K562 (cell line): ENCODE results near the gene TBL2. TPM values are rescaled to one million over a fixed set of nuclear protein-coding genes. Genes with fewer than 3 reads are reported as not detected.

Experiments used
- ASH1L ChIP-seq: fragments of 450-650 bp; IDR thresholded peaks from 2 replicates; pipeline ENCODE4 v1.6.1; 2018; ENCODE audit warnings: borderline replicate concordance, mild to moderate bottlenecking, low read depth; ENCODE audit not compliant: partially characterized antibody
- CEBPG ChIP-seq, 3 experiments: fragments of 200-800 bp in 1 of 3; sonication (Bioruptor generic) in 1 of 3; sonication (generic) in 1 of 3; formaldehyde crosslinking in 1 of 3; IDR thresholded peaks in 2 of 3; conservative IDR thresholded peaks in 1 of 3; 2 replicates each; pipeline versions ENCODE4 v1.6.1 to v1.8.0; 2016 to 2022; ENCODE audit warnings: missing compliant biosample characterization in 2 of 3, missing genetic modification characterization in 2 of 3, mild to moderate bottlenecking in 1 of 3, missing genetic modification reagents in 1 of 3
- E2F3 ChIP-seq: fragments of 250-450 bp; sonication (Bioruptor Pico); IDR thresholded peaks from 2 replicates; pipeline ENCODE4 v1.4.0; 2020; ENCODE audit warnings: mild to moderate bottlenecking
- FOXK1 ChIP-seq: sonication (generic); formaldehyde crosslinking; IDR thresholded peaks from 2 replicates; pipeline ENCODE4 v1.8.0; 2022; ENCODE audit warnings: missing genetic modification reagents, mild to moderate bottlenecking, borderline replicate concordance
- HDAC8 ChIP-seq: fragments of 450-650 bp; IDR thresholded peaks from 2 replicates; pipeline ENCODE4 v1.6.1; 2016; ENCODE audit warnings: mild to moderate bottlenecking, missing genetic modification characterization, moderate library complexity, missing compliant biosample characterization
- LARP7 ChIP-seq: fragments of 450-650 bp; IDR thresholded peaks from 2 replicates; pipeline ENCODE4 v1.6.1; 2016
- NCOA2 ChIP-seq, 2 experiments: fragments of 450-650 bp; IDR thresholded peaks; 2 replicates each; pipeline ENCODE4 v1.6.1; 2018; ENCODE audit warnings: mild to moderate bottlenecking in 2 of 2, moderate library complexity in 1 of 2; ENCODE audit not compliant: partially characterized antibody in 2 of 2
- NFATC3 ChIP-seq: fragments of 450-650 bp; IDR thresholded peaks from 2 replicates; pipeline ENCODE4 v1.6.1; 2017; ENCODE audit warnings: mild to moderate bottlenecking
- NFE2L1 ChIP-seq: fragments of 450-650 bp; IDR thresholded peaks from 2 replicates; pipeline ENCODE4 v1.6.1; 2016; ENCODE audit warnings: missing genetic modification characterization, low read depth, mild to moderate bottlenecking, missing compliant biosample characterization, moderate library complexity, borderline replicate concordance
- POLR2AphosphoS2 ChIP-seq: IDR thresholded peaks from 2 replicates; pipeline ENCODE4 v1.6.1; 2012; ENCODE audit warnings: low read length, improper control_type of control experiment
- SMAD2 ChIP-seq: fragments of 150-350 bp; IDR thresholded peaks from 2 replicates; pipeline ENCODE4 v1.6.1; 2014; ENCODE audit warnings: low read depth, mild to moderate bottlenecking, low read length
- SMARCC2 ChIP-seq: fragments of 450-650 bp; IDR thresholded peaks from 2 replicates; pipeline ENCODE4 v1.6.1; 2017; ENCODE audit warnings: antibody characterized with exemption, moderate library complexity, mild to moderate bottlenecking, low read depth
- TSC22D4 ChIP-seq: fragments of 450-650 bp; IDR thresholded peaks from 2 replicates; pipeline ENCODE4 v1.6.1; 2016; ENCODE audit warnings: missing genetic modification characterization, missing biosample characterization, control low read depth
- ZFP36 ChIP-seq: fragments of 150-350 bp; IDR thresholded peaks from 2 replicates; pipeline ENCODE4 v1.6.1; 2018; ENCODE audit warnings: low read length, low read depth; ENCODE audit not compliant: partially characterized antibody
- ZNF239 ChIP-seq: fragments of 250-450 bp; sonication (Bioruptor Pico); IDR thresholded peaks from 2 replicates; pipeline ENCODE4 v1.4.0; 2020; ENCODE audit warnings: mild to moderate bottlenecking
- ZNF316 ChIP-seq: fragments of 450-650 bp; IDR thresholded peaks from 2 replicates; pipeline ENCODE4 v1.6.1; 2016
- ZNF668 ChIP-seq: fragments of 250-450 bp; sonication (Bioruptor Pico); IDR thresholded peaks from 2 replicates; pipeline ENCODE4 v1.8.0; 2022; ENCODE audit warnings: mild to moderate bottlenecking, inconsistent platforms
- polyA plus RNA-seq, 8 experiments: library from polyadenylated mRNA; depleted of rRNA in 4 of 8; stranded (reverse) in 5 of 8; unstranded in 3 of 8; fragments of >200 nt; fragmentation: Nextera tagmentation in 2 of 8; fragmentation: Illumina TruSeq in 1 of 8; extraction: Ambion mirVana in 2 of 8; extraction: Trizol in 1 of 8; gene quantifications; 2 replicates each; pipeline versions ENCODE4 v1.2.1 to v1.2.3, GENCODE V29; 2011 to 2014; ENCODE audit warnings: inconsistent platforms in 1 of 8, missing spikeins in 1 of 8
- total RNA-seq, 7 experiments: library from RNA; depleted of rRNA in 6 of 7; stranded (reverse); fragments of >200 nt in 6 of 7; fragmentation: Illumina TruSeq in 2 of 7; extraction: Trizol in 2 of 7; gene quantifications; 2 replicates each; pipeline versions ENCODE4 v1.2.1 to v1.2.3, GENCODE V29; 2011 to 2021; ENCODE audit warnings: low replicate concordance in 1 of 7
- TF ChIP-seq, protein P1 (sequence below): IDR thresholded peaks from 3 replicates; pipeline ENCODE4 v1.6.1; 2011; ENCODE audit warnings: borderline replicate concordance, mild to moderate bottlenecking, moderate library complexity; ENCODE audit not compliant: insufficient read length; ENCODE audit errors: extremely low read depth
- TF ChIP-seq, protein P2 (sequence below): fragments of 250-450 bp; sonication (Bioruptor Pico); IDR thresholded peaks from 2 replicates; pipeline ENCODE4 v1.8.0; 2021; ENCODE audit warnings: moderate library complexity, mild to moderate bottlenecking, inconsistent platforms
- TF ChIP-seq, protein P3 (sequence below): fragments of 250-450 bp; sonication (Bioruptor Pico); IDR thresholded peaks from 2 replicates; pipeline ENCODE4 v1.5.0; 2022; ENCODE audit warnings: mild to moderate bottlenecking
- TF ChIP-seq, protein P4 (sequence below): fragments of 450-650 bp; IDR thresholded peaks from 2 replicates; pipeline ENCODE4 v1.6.1; 2017; ENCODE audit warnings: antibody characterized with exemption

TBL2 gene
- total and polyA plus RNA-seq, 9 of the 15 experiments (the other 6 are each of a cell fraction or from before 2014, with no cell fraction given) = 2.5 to 123 (median 49.2) TPM

DNA sequence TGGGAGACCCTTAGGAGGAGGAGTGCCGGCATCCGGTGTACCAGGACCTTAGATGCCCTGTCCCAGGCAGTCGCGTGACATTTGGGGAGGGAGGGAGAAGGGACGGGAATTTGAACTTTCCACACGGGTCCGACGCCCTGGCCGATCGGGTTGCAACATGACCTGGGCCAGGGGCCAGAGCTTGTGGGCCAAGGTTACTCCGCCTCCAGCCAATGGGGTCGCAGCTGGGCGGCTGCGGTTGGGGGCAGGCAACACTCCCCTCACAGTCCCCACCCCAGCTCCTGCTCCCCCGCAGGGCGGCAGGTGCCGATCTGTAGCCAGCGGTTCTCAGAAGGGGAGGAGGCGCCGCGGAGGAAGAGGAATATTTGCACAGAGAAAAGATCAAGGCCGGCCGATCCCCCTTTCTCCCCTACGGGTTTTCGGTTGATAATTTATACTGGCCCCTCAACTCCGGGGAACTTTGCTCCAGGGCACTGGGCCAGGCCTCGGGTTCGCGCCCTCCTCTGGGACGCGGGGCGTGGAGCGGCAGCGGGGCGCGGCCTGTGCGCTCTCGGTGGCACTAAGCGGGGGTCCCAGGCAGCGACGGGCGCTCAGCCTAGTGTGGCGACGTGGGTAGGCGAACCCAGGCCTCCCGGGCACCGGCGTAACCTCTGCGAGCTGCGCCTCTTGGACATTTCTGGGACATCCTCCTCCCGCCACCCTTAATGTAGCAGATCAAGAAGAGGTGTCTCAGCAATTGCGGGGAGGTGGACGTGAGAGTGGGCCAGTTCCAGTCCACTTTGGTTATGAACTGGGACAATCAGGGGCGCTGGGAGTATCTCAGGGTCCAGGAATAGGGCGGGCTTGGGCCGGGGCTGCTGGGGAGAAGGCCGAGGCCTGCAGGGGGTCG, 44.8 kb upstream of the TBL2 start (continued):
- TF ChIP-seq POLR2AphosphoS2 = no peak
- TF ChIP-seq ZNF316 = no peak
- no peak for TF ChIP-seq NCOA2 (IDR thresholded peaks at IDR 0.05; ENCODE audit: partially characterized antibody in 2 of 2)
- TF ChIP-seq E2F3 = no peak
- no peak for TF ChIP-seq NFATC3
- TF ChIP-seq ZFP36 = no peak
- TF ChIP-seq, protein P1, sequence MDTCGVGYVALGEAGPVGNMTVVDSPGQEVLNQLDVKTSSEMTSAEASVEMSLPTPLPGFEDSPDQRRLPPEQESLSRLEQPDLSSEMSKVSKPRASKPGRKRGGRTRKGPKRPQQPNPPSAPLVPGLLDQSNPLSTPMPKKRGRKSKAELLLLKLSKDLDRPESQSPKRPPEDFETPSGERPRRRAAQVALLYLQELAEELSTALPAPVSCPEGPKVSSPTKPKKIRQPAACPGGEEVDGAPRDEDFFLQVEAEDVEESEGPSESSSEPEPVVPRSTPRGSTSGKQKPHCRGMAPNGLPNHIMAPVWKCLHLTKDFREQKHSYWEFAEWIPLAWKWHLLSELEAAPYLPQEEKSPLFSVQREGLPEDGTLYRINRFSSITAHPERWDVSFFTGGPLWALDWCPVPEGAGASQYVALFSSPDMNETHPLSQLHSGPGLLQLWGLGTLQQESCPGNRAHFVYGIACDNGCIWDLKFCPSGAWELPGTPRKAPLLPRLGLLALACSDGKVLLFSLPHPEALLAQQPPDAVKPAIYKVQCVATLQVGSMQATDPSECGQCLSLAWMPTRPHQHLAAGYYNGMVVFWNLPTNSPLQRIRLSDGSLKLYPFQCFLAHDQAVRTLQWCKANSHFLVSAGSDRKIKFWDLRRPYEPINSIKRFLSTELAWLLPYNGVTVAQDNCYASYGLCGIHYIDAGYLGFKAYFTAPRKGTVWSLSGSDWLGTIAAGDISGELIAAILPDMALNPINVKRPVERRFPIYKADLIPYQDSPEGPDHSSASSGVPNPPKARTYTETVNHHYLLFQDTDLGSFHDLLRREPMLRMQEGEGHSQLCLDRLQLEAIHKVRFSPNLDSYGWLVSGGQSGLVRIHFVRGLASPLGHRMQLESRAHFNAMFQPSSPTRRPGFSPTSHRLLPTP = no peak
- TF ChIP-seq ZNF668 (CRISPR knock-in tag) = no peak
- TF ChIP-seq, protein P2, sequence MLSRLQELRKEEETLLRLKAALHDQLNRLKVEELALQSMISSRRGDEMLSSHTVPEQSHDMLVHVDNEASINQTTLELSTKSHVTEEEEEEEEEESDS = no peak
- TF ChIP-seq, protein P3, sequence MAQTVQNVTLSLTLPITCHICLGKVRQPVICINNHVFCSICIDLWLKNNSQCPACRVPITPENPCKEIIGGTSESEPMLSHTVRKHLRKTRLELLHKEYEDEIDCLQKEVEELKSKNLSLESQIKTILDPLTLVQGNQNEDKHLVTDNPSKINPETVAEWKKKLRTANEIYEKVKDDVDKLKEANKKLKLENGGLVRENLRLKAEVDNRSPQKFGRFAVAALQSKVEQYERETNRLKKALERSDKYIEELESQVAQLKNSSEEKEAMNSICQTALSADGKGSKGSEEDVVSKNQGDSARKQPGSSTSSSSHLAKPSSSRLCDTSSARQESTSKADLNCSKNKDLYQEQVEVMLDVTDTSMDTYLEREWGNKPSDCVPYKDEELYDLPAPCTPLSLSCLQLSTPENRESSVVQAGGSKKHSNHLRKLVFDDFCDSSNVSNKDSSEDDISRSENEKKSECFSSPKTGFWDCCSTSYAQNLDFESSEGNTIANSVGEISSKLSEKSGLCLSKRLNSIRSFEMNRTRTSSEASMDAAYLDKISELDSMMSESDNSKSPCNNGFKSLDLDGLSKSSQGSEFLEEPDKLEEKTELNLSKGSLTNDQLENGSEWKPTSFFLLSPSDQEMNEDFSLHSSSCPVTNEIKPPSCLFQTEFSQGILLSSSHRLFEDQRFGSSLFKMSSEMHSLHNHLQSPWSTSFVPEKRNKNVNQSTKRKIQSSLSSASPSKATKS (CRISPR knock-in tag) = no peak
- TF ChIP-seq CEBPG (CRISPR knock-in tag; IDR thresholded peaks at IDR 0.05) = peak; percentile 74
- TF ChIP-seq CEBPG (tag; conservative IDR thresholded peaks at IDR 0.05 in 1 of 2, IDR thresholded peaks at IDR 0.05 in 1 of 2) = peak; percentile 67 to 75
- no peak for TF ChIP-seq LARP7
- no peak for TF ChIP-seq NFE2L1
- TF ChIP-seq SMARCC2 = no peak
- TF ChIP-seq SMAD2 = no peak
- TF ChIP-seq FOXK1 (CRISPR knock-in tag) = no peak
- TF ChIP-seq TSC22D4 (tag) = no peak
- no peak for TF ChIP-seq ASH1L
- no peak for TF ChIP-seq HDAC8 (tag)
- TF ChIP-seq, protein P4, sequence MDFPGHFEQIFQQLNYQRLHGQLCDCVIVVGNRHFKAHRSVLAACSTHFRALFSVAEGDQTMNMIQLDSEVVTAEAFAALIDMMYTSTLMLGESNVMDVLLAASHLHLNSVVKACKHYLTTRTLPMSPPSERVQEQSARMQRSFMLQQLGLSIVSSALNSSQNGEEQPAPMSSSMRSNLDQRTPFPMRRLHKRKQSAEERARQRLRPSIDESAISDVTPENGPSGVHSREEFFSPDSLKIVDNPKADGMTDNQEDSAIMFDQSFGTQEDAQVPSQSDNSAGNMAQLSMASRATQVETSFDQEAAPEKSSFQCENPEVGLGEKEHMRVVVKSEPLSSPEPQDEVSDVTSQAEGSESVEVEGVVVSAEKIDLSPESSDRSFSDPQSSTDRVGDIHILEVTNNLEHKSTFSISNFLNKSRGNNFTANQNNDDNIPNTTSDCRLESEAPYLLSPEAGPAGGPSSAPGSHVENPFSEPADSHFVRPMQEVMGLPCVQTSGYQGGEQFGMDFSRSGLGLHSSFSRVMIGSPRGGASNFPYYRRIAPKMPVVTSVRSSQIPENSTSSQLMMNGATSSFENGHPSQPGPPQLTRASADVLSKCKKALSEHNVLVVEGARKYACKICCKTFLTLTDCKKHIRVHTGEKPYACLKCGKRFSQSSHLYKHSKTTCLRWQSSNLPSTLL = peak; percentile 52; the same call in 1 of the 2 replicates
- TF ChIP-seq ZNF239 (CRISPR knock-in tag) = no peak
